Measurements from ENCODE around the gene ALPP. TPM values are rescaled to one million over a fixed set of nuclear protein-coding genes. Genes with fewer than 3 reads are reported as not detected.
"Not testable (repeated sequence)": the region's sequence is repeated elsewhere in the genome, so short reads cannot be mapped to it uniquely, and the experiment has no call there.

ALPP gene
- total RNA-seq, 1 donor from 2014 or later: not detected

GRCh38 chr2:232375164-232375563 lies 3.4 kb upstream of the ALPP start:
- intact Hi-C loops (cut with DNase I): no loop called here
- ATAC-seq (ENCODE audit: poor library complexity): no peak
- no peak for DNase-seq

GRCh38 chr2:232376260-232376659 lies 2.3 kb upstream of the ALPP start:
- intact Hi-C loops (cut with DNase I): no loop called here
- DNase-seq: no peak
- no peak for ATAC-seq (ENCODE audit: poor library complexity)

- DNase-seq (no peak), ATAC-seq (ENCODE audit: poor library complexity) (no peak)
- intact Hi-C loops (cut with DNase I): no loop called here
These were observed 1.8 kb upstream of the ALPP start for GRCh38 chr2:232376713-232377112.

GRCh38 chr2:232377319-232377718 lies 1.2 kb upstream of the ALPP start:
- intact Hi-C loops (cut with DNase I): no loop called here

GRCh38 chr2:232377841-232378734 lies 463 bp upstream of the ALPP start:
- intact Hi-C loops (cut with DNase I): no loop called here
- ATAC-seq (ENCODE audit: poor library complexity): no peak
- no peak for DNase-seq

More at GRCh38 chr2:232377319-232377718, 1.2 kb upstream of the ALPP start:
- no peak for DNase-seq
- ATAC-seq (ENCODE audit: poor library complexity): no peak

- intact Hi-C loops (cut with DNase I); ATAC-seq (ENCODE audit: poor library complexity); DNase-seq: not testable (repeated sequence)
These were observed 1.3 kb downstream of the ALPP start for GRCh38 chr2:232379610-232380590.

- ATAC-seq (ENCODE audit: poor library complexity); DNase-seq; intact Hi-C loops (cut with DNase I): not testable (repeated sequence)
These were observed 2.9 kb downstream of the ALPP start for GRCh38 chr2:232381204-232382031.

- ATAC-seq (ENCODE audit: poor library complexity) (no peak), DNase-seq (no peak)
- intact Hi-C loops (cut with DNase I): no loop called here
These were observed 4.0 kb downstream of the ALPP start for GRCh38 chr2:232382331-232383225.

GRCh38 chr2:232384466-232384865 lies 5.9 kb downstream of the ALPP start:
- ATAC-seq (ENCODE audit: poor library complexity): no peak
- no peak for DNase-seq
- intact Hi-C loops (cut with DNase I): no loop called here

GRCh38 chr2:232385058-232385457 lies 6.5 kb downstream of the ALPP start:
- ATAC-seq (ENCODE audit: poor library complexity); intact Hi-C loops (cut with DNase I); DNase-seq: not testable (repeated sequence)

GRCh38 chr2:232385660-232386489 lies 7.3 kb downstream of the ALPP start:
- DNase-seq: no peak
- no peak for ATAC-seq (ENCODE audit: poor library complexity)

GRCh38 chr2:232386490-232386739 lies 7.9 kb downstream of the ALPP start:
- intact Hi-C loops (cut with DNase I): no loop called here
- ATAC-seq (ENCODE audit: poor library complexity) (no peak), DNase-seq (no peak)

More at GRCh38 chr2:232385660-232386489, 7.3 kb downstream of the ALPP start:
- intact Hi-C loops (cut with DNase I): no loop called here

- no peak for DNase-seq
- ATAC-seq (ENCODE audit: poor library complexity): no peak
- intact Hi-C loops (cut with DNase I): no loop called here
These were observed 8.3 kb downstream of the ALPP start for GRCh38 chr2:232386740-232387450.

GRCh38 chr2:232387451-232388171 lies 9.1 kb downstream of the ALPP start:
- ATAC-seq (ENCODE audit: poor library complexity): no peak
- intact Hi-C loops (cut with DNase I): no loop called here
- DNase-seq: no peak

GRCh38 chr2:232388324-232388891 lies 9.9 kb downstream of the ALPP start:
- no peak for DNase-seq
- intact Hi-C loops (cut with DNase I): no loop called here
- ATAC-seq (ENCODE audit: poor library complexity): no peak

Data from Right ventricle myocardium superior (tissue), 1 donor.